ENCODE measurements around the gene RGS11. TPM values are rescaled to one million over a fixed set of nuclear protein-coding genes. Genes with fewer than 3 reads are reported as not detected.

RGS11 gene
- polyA plus RNA-seq, 1 experiment: 0.33 TPM

DNA sequence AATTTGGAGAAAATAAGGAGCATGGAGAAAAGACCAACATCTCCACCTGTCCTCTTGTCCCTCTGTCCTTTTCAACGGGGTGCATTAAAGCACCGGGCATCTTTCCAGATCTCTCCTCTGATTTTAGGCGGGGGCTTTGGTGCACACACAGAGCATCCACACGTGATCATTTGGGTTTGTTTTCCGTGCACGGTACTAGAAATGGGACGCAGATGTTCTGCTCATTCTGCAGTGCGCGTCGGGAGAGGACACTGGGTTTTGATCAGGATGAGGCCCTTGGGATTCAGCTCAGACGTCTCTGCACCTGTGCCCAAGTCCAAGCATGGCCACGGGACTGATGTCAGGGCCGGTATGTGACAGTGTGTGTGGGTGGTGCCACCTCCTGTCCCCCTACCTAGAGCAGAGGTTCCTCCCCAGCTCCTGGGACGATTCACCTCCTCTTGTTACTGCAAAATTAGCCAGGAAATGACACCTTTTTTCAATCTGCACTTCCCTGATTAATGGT lies 39.1 kb upstream of the RGS11 start:
- Histone ChIP-seq H3K9me3 (ENCODE audit: control insufficient read depth, insufficient read depth, low read length) (no peaks in the 10 kb centered on the region), H3K27ac (ENCODE audit: low read depth, low read length) (no peak overlapping the region), H3K27me3 (ENCODE audit: control insufficient read depth, insufficient read depth, low read length) (no peaks in the 10 kb centered on the region), H3K4me3 (ENCODE audit: low read depth, low read length) (no peak overlapping the region)
- POLR2A ChIA-PET: no interaction called here
- CTCF ChIA-PET: no interaction called here
- TF ChIP-seq, protein P1, sequence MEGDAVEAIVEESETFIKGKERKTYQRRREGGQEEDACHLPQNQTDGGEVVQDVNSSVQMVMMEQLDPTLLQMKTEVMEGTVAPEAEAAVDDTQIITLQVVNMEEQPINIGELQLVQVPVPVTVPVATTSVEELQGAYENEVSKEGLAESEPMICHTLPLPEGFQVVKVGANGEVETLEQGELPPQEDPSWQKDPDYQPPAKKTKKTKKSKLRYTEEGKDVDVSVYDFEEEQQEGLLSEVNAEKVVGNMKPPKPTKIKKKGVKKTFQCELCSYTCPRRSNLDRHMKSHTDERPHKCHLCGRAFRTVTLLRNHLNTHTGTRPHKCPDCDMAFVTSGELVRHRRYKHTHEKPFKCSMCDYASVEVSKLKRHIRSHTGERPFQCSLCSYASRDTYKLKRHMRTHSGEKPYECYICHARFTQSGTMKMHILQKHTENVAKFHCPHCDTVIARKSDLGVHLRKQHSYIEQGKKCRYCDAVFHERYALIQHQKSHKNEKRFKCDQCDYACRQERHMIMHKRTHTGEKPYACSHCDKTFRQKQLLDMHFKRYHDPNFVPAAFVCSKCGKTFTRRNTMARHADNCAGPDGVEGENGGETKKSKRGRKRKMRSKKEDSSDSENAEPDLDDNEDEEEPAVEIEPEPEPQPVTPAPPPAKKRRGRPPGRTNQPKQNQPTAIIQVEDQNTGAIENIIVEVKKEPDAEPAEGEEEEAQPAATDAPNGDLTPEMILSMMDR (IDR thresholded peaks at IDR 0.05; ENCODE audit: low read depth, low read length): no peak
- no peak for DNase-seq (ENCODE audit: low read depth, low spot score)

DNA sequence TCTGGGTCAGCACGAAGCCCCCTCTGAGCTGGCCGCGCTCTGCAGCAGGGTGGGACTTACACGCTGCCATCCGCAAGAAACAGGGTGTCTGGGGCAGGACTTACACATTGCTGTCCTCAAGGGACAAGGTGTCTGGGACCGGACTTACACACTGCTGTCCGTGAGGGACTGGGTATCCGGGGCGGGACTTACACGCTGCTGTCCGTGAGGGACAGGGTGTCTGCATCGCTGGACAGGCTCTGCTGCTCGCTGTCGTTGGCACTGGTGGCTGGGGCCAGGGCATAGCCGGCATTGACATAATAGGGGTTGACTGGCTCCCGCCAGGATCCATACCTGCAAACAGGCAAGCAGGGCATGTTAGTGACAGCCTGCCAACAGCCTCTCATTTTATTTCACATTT lies 38.6 kb upstream of the RGS11 start:
- Histone ChIP-seq H3K4me3 (ENCODE audit: low read depth, low read length) (no peak overlapping the region), H3K27me3 (ENCODE audit: control insufficient read depth, insufficient read depth, low read length) (no peaks in the 10 kb centered on the region), H3K9me3 (ENCODE audit: control insufficient read depth, insufficient read depth, low read length) (no peaks in the 10 kb centered on the region), H3K27ac (ENCODE audit: low read depth, low read length) (no peak overlapping the region)
- CTCF ChIA-PET: no interaction called here
- no peak for DNase-seq (ENCODE audit: low read depth, low spot score)
- TF ChIP-seq, protein P1 (IDR thresholded peaks at IDR 0.05; ENCODE audit: low read depth, low read length): no peak
- POLR2A ChIA-PET: no interaction called here

DNA sequence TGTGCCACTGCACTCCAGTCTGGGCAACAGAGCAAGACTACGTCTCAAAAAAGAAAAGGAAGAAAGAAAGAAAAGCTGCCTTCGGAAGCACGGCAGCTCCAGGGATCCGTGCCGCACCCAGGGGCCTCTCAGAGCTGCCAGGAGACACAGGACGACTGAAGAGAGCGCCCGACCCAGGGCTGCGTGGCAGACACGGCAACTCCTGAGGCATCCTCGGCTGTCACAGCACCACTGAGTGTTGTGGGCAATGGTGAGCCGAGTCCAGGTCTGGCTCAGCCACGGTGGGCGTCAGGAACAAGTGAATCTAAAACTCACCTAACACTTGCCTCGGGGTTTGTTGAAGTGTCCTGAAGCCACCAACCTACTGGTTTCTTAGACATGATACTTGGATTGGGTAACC lies 36.0 kb upstream of the RGS11 start:
- CTCF ChIA-PET: no interaction called here
- Histone ChIP-seq H3K27me3 (ENCODE audit: control insufficient read depth, insufficient read depth, low read length) (no peaks in the 10 kb centered on the region), H3K4me3 (ENCODE audit: low read depth, low read length) (no peak overlapping the region), H3K27ac (ENCODE audit: low read depth, low read length) (no peak overlapping the region), H3K9me3 (ENCODE audit: control insufficient read depth, insufficient read depth, low read length) (no peaks in the 10 kb centered on the region)
- TF ChIP-seq, protein P1 (IDR thresholded peaks at IDR 0.05; ENCODE audit: low read depth, low read length): no peak
- DNase-seq (ENCODE audit: low read depth, low spot score): no peak
- POLR2A ChIA-PET: no interaction called here

DNA sequence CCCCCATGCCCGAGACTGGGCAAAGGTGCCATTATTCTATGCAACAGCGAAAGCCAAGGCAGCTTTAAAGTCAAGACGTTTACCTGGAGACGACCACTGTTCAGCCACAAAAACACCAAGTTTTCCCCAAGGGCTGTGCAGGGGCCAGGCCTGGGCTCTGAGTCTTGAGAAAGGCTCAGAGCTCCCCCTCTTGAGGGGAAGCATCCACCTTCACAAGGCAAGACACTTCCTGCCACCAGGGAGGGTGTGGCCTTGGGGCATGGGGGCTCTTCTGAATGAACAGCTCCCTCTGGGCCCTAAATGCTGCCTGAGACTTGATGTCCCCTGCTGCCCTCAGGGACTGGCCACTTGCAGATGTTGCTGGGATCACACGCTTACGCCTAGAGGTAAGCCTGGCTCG lies 33.7 kb upstream of the RGS11 start:
- H3K27ac ChIP-seq (ENCODE audit: low read depth, low read length): no peak overlapping the region
- TF ChIP-seq, protein P1 (IDR thresholded peaks at IDR 0.05; ENCODE audit: low read depth, low read length): no peak
- H3K27me3 ChIP-seq (ENCODE audit: control insufficient read depth, insufficient read depth, low read length): no peaks in the 10 kb centered on the region
- no peak overlapping the region for H3K4me3 ChIP-seq (ENCODE audit: low read depth, low read length)
- ChIA-PET POLR2A (no interaction called here), CTCF (no interaction called here)
- no peak for DNase-seq (ENCODE audit: low read depth, low spot score)
- H3K9me3 ChIP-seq (ENCODE audit: control insufficient read depth, insufficient read depth, low read length): no peaks in the 10 kb centered on the region

DNA sequence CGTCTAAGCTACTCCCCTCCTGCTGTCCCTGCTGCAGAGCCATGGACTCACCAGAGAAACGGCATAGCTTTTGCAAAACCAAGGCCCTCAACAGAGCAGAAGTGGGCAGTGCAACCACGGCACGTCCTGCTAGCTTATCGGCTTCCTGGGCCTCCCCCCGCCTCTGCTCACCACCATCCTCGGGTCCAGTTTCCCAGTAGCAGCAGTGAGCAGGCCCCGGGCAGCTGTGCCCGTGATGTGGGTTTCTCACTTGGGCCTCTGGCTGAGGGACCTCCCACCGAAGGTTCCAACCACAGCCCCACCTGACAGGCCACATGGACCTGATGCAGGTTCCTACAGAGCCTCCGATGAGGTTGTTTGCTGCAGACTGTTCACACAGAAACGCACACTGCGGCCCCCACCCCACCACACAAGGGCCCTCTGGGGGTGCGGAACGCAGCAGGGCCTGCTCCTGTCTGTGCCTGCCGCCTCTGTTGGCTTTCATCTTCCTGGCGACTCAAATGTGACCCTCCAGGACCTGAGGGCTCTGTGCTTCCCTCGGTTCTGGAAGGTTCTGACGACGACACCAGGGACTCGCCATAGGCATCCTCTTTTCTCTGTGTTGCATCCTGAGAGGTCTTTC lies 32.1 kb upstream of the RGS11 start:
- TF ChIP-seq, protein P1 (IDR thresholded peaks at IDR 0.05; ENCODE audit: low read depth, low read length): no peak
- H3K9me3 ChIP-seq (ENCODE audit: control insufficient read depth, insufficient read depth, low read length): no peaks in the 10 kb centered on the region
- H3K4me3 ChIP-seq (ENCODE audit: low read depth, low read length): no peak overlapping the region
- ChIA-PET POLR2A (no interaction called here), CTCF (no interaction called here)
- no peak overlapping the region for H3K27ac ChIP-seq (ENCODE audit: low read depth, low read length)
- H3K27me3 ChIP-seq (ENCODE audit: control insufficient read depth, insufficient read depth, low read length): no peaks in the 10 kb centered on the region
- no peak for DNase-seq (ENCODE audit: low read depth, low spot score)
